Erythroblast (primary cell): ENCODE data around the gene ITPK1.
"Not testable (repeated sequence)": the region's sequence is repeated elsewhere in the genome, so short reads cannot be mapped to it uniquely, and the experiment has no call there.

Experiments used
- DNase-seq, 2 experiments: peaks; one replicate each; lab custom pipeline; 2025; lab: John Stamatoyannopoulos, UW
- GATA1 ChIP-seq: IDR thresholded peaks from 2 replicates; pipeline ENCODE4 v1.6.1; 2011; ENCODE audit warnings: low read depth, mild to moderate bottlenecking, control low read depth, low read length, moderate library complexity
- POLR2A ChIP-seq: IDR thresholded peaks from 2 replicates; pipeline ENCODE4 v1.6.1; 2011; ENCODE audit warnings: mild to moderate bottlenecking, low read length

The ITPK1 gene

GRCh38 chr14:93062890-93063289 is 52.8 kb downstream of the ITPK1 start:
- DNase-seq = no peak

GRCh38 chr14:93062013-93062412 is 53.7 kb downstream of the ITPK1 start:
- not testable (repeated sequence) for DNase-seq

More at GRCh38 chr14:93062890-93063289, 52.8 kb downstream of the ITPK1 start:
- no peak for TF ChIP-seq GATA1
- no peak for TF ChIP-seq POLR2A

- TF ChIP-seq GATA1 (no peak), POLR2A (no peak)
- no peak for DNase-seq
Measured at GRCh38 chr14:93061380-93062012, 54.2 kb downstream of the ITPK1 start.

GRCh38 chr14:93060841-93061240 is 54.9 kb downstream of the ITPK1 start:
- no peak for DNase-seq

GRCh38 chr14:93059917-93060545 is 55.7 kb downstream of the ITPK1 start:
- TF ChIP-seq GATA1 = no peak
- no peak for TF ChIP-seq POLR2A
- peak in 1 of 2 experiments; percentile 40 for DNase-seq

More at GRCh38 chr14:93060841-93061240, 54.9 kb downstream of the ITPK1 start:
- TF ChIP-seq POLR2A (no peak), GATA1 (no peak)

GRCh38 chr14:93059260-93059659 is 56.5 kb downstream of the ITPK1 start:
- TF ChIP-seq POLR2A = no peak
- no peak for TF ChIP-seq GATA1
- no peak for DNase-seq

GRCh38 chr14:93057586-93058280 is 58.0 kb downstream of the ITPK1 start:
- TF ChIP-seq POLR2A = no peak
- no peak for TF ChIP-seq GATA1
- DNase-seq = no peak

- TF ChIP-seq POLR2A (no peak), GATA1 (no peak)
- no peak for DNase-seq
Measured at GRCh38 chr14:93056840-93057585, 58.7 kb downstream of the ITPK1 start.

- DNase-seq = peak in 1 of 2 experiments; percentile 14
- TF ChIP-seq GATA1 (no peak), POLR2A (no peak)
Measured at GRCh38 chr14:93056166-93056839, 59.4 kb downstream of the ITPK1 start.

GRCh38 chr14:93055651-93056115 is 60.0 kb downstream of the ITPK1 start:
- DNase-seq = no peak
- TF ChIP-seq POLR2A (no peak), GATA1 (no peak)

- no peak for DNase-seq
- TF ChIP-seq GATA1 (no peak), POLR2A (no peak)
Measured at GRCh38 chr14:93054876-93055275, 60.8 kb downstream of the ITPK1 start.

GRCh38 chr14:93054006-93054405 is 61.7 kb downstream of the ITPK1 start:
- no peak for DNase-seq
- TF ChIP-seq GATA1 (no peak), POLR2A (no peak)

GRCh38 chr14:93051600-93052546 is 63.9 kb downstream of the ITPK1 start:
- TF ChIP-seq POLR2A (no peak), GATA1 (no peak)
- DNase-seq = no peak
